Fibroblast of lung (primary cell): Measurements from ENCODE around the gene NIPAL3.

Experiments
- CTCF ChIP-seq, 2 donors: IDR thresholded peaks in 1 of 2; conservative IDR thresholded peaks in 1 of 2; 1 replicate in 1 of 2; 2 replicates in 1 of 2; pipeline ENCODE4 v1.5.1; 2011 to 2012; ENCODE audit warnings: low read length in 2 of 2, control low read depth in 1 of 2, inconsistent platforms in 1 of 2, low read depth in 1 of 2, mild to moderate bottlenecking in 1 of 2
- EZH2 ChIP-seq: IDR thresholded peaks from 2 replicates; pipeline ENCODE4 v1.5.1; 2012; ENCODE audit warnings: low read length, control low read depth, mild to moderate bottlenecking; ENCODE audit errors: missing control alignments

GRCh38 chr1:24424990-24425389 lies 9.4 kb downstream of the NIPAL3 start:
- no peak for TF ChIP-seq CTCF (conservative IDR thresholded peaks at IDR 0.05 in 1 of 2, IDR thresholded peaks at IDR 0.05 in 1 of 2; ENCODE audit: low read depth in 1 of 2, low read length in 2 of 2)
- TF ChIP-seq EZH2, result no peak
